MM.1S (cell line): ENCODE results near the gene ZMIZ2.

ENCODE experiments used
- DNase-seq: peaks from one replicate; pipeline ENCODE4 v3.0.0-alpha.2; 2015
- H2AFZ ChIP-seq: fragments of 300-600 bp; sonication (generic); 2 replicates; pipeline ENCODE4 v1.6.0; 2016; ENCODE audit warnings: antibody characterized with exemption, low read length
- H3F3A ChIP-seq: fragments of 300-600 bp; sonication (generic); 2 replicates; pipeline ENCODE4 v1.6.1; 2016; ENCODE audit warnings: mild to moderate bottlenecking, antibody characterized with exemption, low read length, moderate library complexity, mixed read lengths; ENCODE audit not compliant: insufficient read depth
- H3K27ac ChIP-seq: fragments of 300-600 bp; sonication (generic); 2 replicates; pipeline ENCODE4 v1.5.1; 2016; ENCODE audit warnings: mild to moderate bottlenecking, low read length
- H3K27me3 ChIP-seq: fragments of 300-600 bp; sonication (generic); replicated peaks from 2 replicates; pipeline ENCODE4 v1.6.0; 2016; ENCODE audit warnings: low read length; ENCODE audit not compliant: insufficient read depth
- H3K36me3 ChIP-seq: fragments of 300-600 bp; sonication (generic); replicated peaks from 2 replicates; pipeline ENCODE4 v1.6.1; 2016; ENCODE audit warnings: mild to moderate bottlenecking, low read length, mixed read lengths; ENCODE audit not compliant: insufficient read depth
- H3K4me1 ChIP-seq: fragments of 300-600 bp; sonication (generic); 2 replicates; pipeline ENCODE4 v1.6.1; 2016; ENCODE audit warnings: low read length, mixed read lengths
- H3K4me2 ChIP-seq: fragments of 300-600 bp; sonication (generic); 2 replicates; pipeline ENCODE4 v1.6.0; 2016; ENCODE audit warnings: low read depth, low read length
- H3K4me3 ChIP-seq: fragments of 300-600 bp; sonication (generic); 2 replicates; pipeline ENCODE4 v1.5.1; 2016; ENCODE audit warnings: low read length, mixed read lengths
- H3K79me2 ChIP-seq: fragments of 300-600 bp; sonication (generic); 2 replicates; pipeline ENCODE4 v1.6.1; 2016; ENCODE audit warnings: mixed run types, low read length, mixed read lengths
- H3K9ac ChIP-seq: fragments of 300-600 bp; sonication (generic); 2 replicates; pipeline ENCODE4 v1.6.1; 2016; ENCODE audit warnings: low read length, mixed read lengths
- H3K9me2 ChIP-seq: fragments of 300-600 bp; sonication (generic); replicated peaks from 2 replicates; pipeline ENCODE4 v1.6.1; 2016; ENCODE audit warnings: mild to moderate bottlenecking, low read length, mixed read lengths; ENCODE audit not compliant: insufficient read depth
- H3K9me3 ChIP-seq: fragments of 300-600 bp; sonication (generic); replicated peaks from 2 replicates; pipeline ENCODE4 v1.6.1; 2016; ENCODE audit warnings: mild to moderate bottlenecking, low read length, mixed read lengths; ENCODE audit not compliant: insufficient read depth
- H4K20me1 ChIP-seq: fragments of 300-600 bp; sonication (generic); 2 replicates; pipeline ENCODE4 v1.6.1; 2016; ENCODE audit warnings: mild to moderate bottlenecking, low read length, moderate library complexity, mixed read lengths; ENCODE audit not compliant: insufficient read depth
- EZH2 ChIP-seq: fragments of 300-600 bp; sonication (generic); optimal IDR thresholded peaks from 2 replicates; pipeline ENCODE3; 2017; ENCODE audit warnings: low read depth, mild to moderate bottlenecking, antibody characterized with exemption, low read length, mixed read lengths
- EZH2phosphoT487 ChIP-seq: fragments of 300-600 bp; sonication (generic); IDR thresholded peaks from 2 replicates; pipeline ENCODE4 v1.6.1; 2018; ENCODE audit warnings: antibody characterized with exemption, low read length

The ZMIZ2 gene

GRCh38 chr7:44819292-44819691, 70.6 kb downstream of the ZMIZ2 start:
- Histone ChIP-seq H3K27me3 (no peaks in the 10 kb centered on the region), H3K9me3 (no peaks in the 10 kb centered on the region), H3K4me2 (no peak overlapping the region), H3K4me3 (no peak overlapping the region), H3K9me2 (no peaks in the 10 kb centered on the region), H4K20me1 (no peaks in the 10 kb centered on the region), H3K36me3 (no peaks in the 10 kb centered on the region), H3K4me1 (no peaks in the 10 kb centered on the region), H3K79me2 (no peaks in the 10 kb centered on the region), H3F3A (no peaks in the 10 kb centered on the region), H2AFZ (no peak overlapping the region), H3K27ac (no peak overlapping the region), H3K9ac (no peak overlapping the region)
- no peak for TF ChIP-seq EZH2
- TF ChIP-seq EZH2phosphoT487 = no peak
- DNase-seq = no peak
